ENCODE measurements around the gene TES. TPM values are rescaled to one million over a fixed set of nuclear protein-coding genes. Genes with fewer than 3 reads are reported as not detected.

TES gene
- total RNA-seq, 2 experiments from 2014 or later, result 81.8 to 90.6 TPM

DNA sequence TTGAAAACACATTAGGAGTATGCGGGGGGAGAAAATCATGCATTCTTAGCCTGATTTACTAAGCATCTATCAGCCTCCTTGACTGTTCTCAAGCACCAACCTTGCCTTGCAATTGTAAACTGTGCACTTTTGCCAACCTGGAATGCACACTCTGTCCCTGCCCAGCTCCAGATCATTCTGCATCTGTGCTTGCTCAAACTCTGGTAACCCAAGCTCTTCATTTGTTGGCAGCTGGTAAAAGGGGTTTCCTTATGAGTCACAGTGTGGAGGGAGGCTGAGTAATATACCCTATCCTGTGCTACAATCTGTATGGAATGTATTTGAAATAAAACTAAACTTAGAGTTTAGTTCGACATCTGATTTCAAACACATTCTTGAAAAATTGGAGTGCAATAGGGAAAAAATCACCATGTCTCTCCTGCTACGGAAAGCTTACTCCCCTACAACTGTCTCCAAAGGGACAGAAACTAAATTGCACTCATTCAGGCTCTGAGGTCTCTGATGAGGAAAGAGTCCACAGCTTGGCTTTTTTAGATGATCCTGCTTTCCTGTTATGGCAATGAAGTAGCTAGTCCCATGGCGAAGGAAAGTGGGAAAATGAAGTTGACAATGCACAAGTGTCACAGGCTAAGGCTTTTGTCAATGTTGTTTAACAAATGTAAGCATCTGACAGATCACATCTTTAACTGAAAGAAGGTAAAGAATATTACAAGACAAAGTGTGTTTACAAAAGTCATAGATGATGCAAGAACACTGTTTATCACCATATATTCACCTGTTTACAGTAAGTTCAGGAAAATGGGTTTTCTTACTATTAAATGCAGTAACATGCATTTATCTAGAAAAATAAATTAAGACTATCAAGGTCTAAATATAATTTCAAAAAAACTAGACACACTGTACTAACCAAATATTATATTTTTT, 61.9 kb downstream of the TES start:
- CTCF ChIA-PET, result interaction anchor here (0.6 to 2.0 kb wide), 4 partner anchors 11 to 932 kb away, joined by 3 to 7 read pairs (median 5); no protein-coding TSS in a partner anchor

DNA sequence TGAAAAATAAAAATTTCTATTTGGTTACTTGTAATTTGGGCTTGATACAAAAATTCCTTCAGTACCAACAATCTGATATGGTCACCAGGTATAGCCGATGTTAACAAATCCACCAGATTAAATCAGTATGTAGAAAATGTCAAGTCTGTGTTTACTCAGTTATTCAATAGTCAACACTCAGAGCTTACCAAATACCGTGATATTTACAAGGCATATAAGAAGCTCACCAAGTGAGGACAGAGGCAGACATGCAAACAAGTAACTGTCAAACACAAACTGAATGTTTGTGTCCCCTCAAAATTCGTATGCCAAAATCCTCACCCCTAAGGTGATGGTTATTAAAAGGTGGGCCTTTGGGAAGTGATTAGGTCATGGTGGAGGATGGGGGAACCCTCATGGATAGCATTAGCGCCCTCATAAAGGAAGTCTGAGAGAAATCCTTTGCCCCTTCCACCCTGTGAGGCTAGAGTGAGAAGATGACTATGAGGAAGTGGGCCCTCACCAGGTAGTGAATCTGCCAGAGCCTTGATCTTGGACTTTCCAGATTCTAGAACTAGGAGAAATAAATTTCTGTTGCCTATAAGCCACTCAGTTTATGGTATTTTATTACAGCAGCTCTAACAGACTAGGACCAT, 63.1 kb downstream of the TES start:
- Mint-ChIP-seq H3K36me3 (no peaks in the 10 kb centered on the region), H3K4me1 (ENCODE audit: low read depth) (no peaks in the 10 kb centered on the region), H3K27ac (no peak overlapping the region), H3K9me3 (no peaks in the 10 kb centered on the region), H3K27me3 (peaks cover 19% of the 10 kb centered on the region), H3K4me3 (no peak overlapping the region)
- ChIA-PET POLR2A (no interaction called here), CTCF (no interaction called here)
- intact Hi-C loops (cut with micrococcal nuclease), result no loop called here
- DNase-seq, result no peak

More for the DNA sequence above, 61.9 kb downstream of the TES start:
- POLR2A ChIA-PET, result interaction anchor here (0.5 kb wide), 1 partner anchor 17 kb away, joined by 4 read pairs; no protein-coding TSS in a partner anchor
- intact Hi-C loops (cut with micrococcal nuclease), result no loop called here
- Mint-ChIP-seq H3K36me3 (no peaks in the 10 kb centered on the region), H3K4me3 (no peak overlapping the region), H3K9me3 (no peaks in the 10 kb centered on the region), H3K4me1 (ENCODE audit: low read depth) (no peaks in the 10 kb centered on the region), H3K27me3 (peaks cover 16% of the 10 kb centered on the region), H3K27ac (no peak overlapping the region)
- no peak for DNase-seq

DNA sequence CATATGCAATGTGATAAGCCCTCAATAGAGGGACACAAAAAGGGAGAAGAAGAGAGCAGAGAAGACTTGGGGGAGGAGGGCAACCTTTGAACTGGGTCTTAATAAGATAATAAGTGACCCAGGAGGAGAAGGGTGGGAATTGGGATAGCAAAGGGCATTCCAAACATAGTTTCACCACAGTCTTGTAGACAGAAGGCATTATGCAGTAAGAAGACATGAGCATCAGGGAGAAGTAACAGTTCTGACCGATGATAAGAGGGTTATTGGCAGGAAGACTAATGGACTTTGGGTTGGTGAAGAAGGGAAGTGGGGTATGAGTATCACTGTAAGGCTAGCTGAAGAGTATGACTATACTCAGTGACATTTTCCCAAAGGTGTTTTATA, 63.6 kb downstream of the TES start:
- ChIA-PET POLR2A (no interaction called here), CTCF (no interaction called here)
- Mint-ChIP-seq H3K27ac (no peak overlapping the region), H3K4me3 (no peak overlapping the region), H3K27me3 (peaks cover 17% of the 10 kb centered on the region), H3K36me3 (no peaks in the 10 kb centered on the region), H3K9me3 (no peaks in the 10 kb centered on the region), H3K4me1 (ENCODE audit: low read depth) (no peaks in the 10 kb centered on the region)
- intact Hi-C loops (cut with micrococcal nuclease), result no loop called here
- DNase-seq, result no peak

DNA sequence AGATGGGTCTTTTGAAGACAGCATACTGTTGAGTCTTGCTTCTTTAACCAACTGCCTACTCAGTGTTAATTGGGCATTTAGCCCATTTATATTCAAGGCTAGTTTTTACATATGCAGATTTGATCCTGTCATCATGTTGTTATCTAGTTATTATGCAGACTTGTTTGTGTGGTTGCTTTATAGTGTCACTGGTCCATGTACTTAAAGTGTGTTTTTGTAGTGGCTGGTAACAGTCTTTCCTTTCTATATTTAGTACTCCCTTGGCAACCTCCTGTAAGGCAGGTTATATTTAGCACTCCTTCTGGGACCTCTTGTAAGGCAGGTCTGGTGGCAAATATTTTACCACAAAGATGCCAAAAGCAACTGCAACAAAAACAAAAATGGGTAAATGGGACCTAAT, 66.7 kb downstream of the TES start:
- no peaks in the 10 kb centered on the region for H3K9me3 Mint-ChIP-seq
- peaks cover 16% of the 10 kb centered on the region for H3K27me3 Mint-ChIP-seq
- H3K27ac Mint-ChIP-seq, result no peak overlapping the region

DNA sequence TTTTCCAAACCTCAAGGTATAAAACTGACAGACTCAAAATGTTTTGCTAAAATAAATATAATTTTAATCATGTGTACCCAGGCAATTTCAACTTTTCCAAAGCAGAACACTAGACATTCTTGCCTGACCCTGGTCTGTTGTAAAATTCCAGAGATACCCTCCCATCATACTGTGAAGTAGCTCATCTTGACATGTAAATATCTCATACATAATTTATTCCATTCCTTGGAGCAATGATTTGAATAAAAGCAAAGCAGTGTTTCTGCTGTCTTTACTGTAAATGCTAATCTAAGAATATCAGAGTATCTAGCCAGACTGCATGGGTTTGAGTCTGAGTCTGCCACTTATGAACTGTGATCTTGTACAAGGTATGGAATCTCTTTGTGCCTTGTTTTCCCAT, 68.9 kb downstream of the TES start:
- Mint-ChIP-seq H3K27me3 (peaks cover 15% of the 10 kb centered on the region), H3K27ac (no peak overlapping the region), H3K36me3 (no peaks in the 10 kb centered on the region), H3K4me1 (ENCODE audit: low read depth) (no peaks in the 10 kb centered on the region), H3K9me3 (no peaks in the 10 kb centered on the region), H3K4me3 (no peak overlapping the region)
- ChIA-PET POLR2A (no interaction called here), CTCF (interaction anchor here (0.6 kb wide), 1 partner anchor 24 kb away, joined by 3 read pairs; no protein-coding TSS in a partner anchor)
- intact Hi-C loops (cut with micrococcal nuclease), result no loop called here
- DNase-seq, result no peak

More for the DNA sequence above, 66.7 kb downstream of the TES start:
- H3K4me1 Mint-ChIP-seq (ENCODE audit: low read depth), result no peaks in the 10 kb centered on the region
- no peak overlapping the region for H3K4me3 Mint-ChIP-seq
- POLR2A ChIA-PET, result no interaction called here
- DNase-seq, result no peak
- H3K36me3 Mint-ChIP-seq, result no peaks in the 10 kb centered on the region
- intact Hi-C loops (cut with micrococcal nuclease), result no loop called here
- CTCF ChIA-PET, result no interaction called here

DNA sequence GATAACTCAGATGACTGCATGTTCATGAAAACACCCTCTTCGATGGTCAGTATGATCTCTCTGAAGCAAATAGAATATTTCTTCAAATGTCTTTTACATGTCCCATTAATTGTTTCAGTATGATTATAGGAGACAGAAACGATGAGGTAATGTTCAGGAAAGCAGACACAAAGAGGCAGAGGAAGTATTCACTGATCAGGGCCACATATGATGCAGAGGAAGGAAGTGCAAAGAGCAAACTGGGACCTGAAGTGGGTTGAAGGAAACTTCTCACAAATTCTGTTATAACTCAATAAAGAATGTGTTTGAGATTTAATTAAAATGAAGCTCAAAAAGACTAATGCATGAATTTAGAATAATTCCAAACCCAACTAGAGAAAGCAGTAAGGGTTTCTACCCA, 70.5 kb downstream of the TES start:
- Mint-ChIP-seq H3K4me3 (no peak overlapping the region), H3K27ac (no peak overlapping the region), H3K36me3 (no peaks in the 10 kb centered on the region), H3K4me1 (ENCODE audit: low read depth) (no peaks in the 10 kb centered on the region), H3K27me3 (peaks cover 18% of the 10 kb centered on the region), H3K9me3 (no peaks in the 10 kb centered on the region)
- POLR2A ChIA-PET, result no interaction called here
- intact Hi-C loops (cut with micrococcal nuclease), result no loop called here
- CTCF ChIA-PET, result no interaction called here
- DNase-seq, result no peak

DNA sequence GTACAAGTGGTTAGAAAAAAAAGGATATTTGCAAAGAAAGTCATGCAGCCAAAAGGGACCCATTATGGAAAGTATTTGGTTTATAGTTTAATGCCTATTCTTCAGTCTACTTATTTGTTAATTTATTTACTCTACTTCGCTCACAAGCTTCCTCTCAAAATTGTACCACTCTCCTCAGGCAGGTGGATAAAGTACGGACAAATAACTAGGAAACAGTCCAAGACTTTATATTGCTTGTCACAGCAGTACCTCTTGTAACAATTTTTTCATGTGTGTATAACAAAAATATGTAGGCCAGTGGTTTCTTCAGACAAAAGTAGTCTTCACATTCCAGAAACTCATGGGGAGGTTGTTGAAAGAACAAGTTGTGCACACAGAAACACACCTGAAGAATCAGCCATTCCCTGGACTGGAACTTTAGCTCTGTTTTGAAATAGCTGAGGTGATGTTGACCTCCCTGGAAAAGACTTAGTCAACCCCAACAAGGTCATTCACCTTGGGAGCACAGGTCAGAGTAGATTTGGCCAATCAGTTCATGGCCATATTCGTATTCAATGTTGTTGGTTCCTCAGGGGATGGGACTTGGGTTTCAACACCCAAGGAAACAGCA, 73.4 kb downstream of the TES start:
- no peak overlapping the region for H3K4me3 Mint-ChIP-seq
- intact Hi-C loops (cut with micrococcal nuclease), result no loop called here
- no peaks in the 10 kb centered on the region for H3K9me3 Mint-ChIP-seq
- H3K36me3 Mint-ChIP-seq, result no peaks in the 10 kb centered on the region
- peaks cover 8% of the 10 kb centered on the region for H3K27me3 Mint-ChIP-seq
- CTCF ChIA-PET, result interaction anchor here (1.7 kb wide), 1 partner anchor 25 kb away, joined by 5 read pairs; no protein-coding TSS in a partner anchor
- DNase-seq, result no peak
- POLR2A ChIA-PET, result no interaction called here
- no peak overlapping the region for H3K27ac Mint-ChIP-seq
- H3K4me1 Mint-ChIP-seq (ENCODE audit: low read depth), result no peaks in the 10 kb centered on the region

DNA sequence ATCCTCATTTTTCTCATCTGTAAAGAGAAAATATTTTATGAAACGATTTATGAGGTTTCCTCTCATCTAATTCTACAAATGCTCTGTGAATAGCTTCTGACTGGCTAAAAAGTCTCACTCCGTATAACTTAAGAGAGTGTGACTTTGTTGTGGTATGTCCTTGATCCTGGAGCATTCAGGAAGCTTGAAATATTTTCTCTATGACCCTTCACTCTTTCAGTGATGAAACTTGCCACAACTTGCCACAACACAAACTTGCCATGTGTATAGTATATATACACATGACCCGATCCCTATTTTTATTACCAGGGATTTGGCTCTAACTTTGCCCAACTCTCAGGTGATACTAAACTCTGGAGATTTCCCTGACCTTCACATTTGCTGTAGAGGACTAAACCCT, 74.1 kb downstream of the TES start:
- Mint-ChIP-seq H3K4me1 (ENCODE audit: low read depth) (no peaks in the 10 kb centered on the region), H3K36me3 (no peaks in the 10 kb centered on the region), H3K27me3 (peaks cover 8% of the 10 kb centered on the region), H3K9me3 (no peaks in the 10 kb centered on the region), H3K27ac (no peak overlapping the region), H3K4me3 (no peak overlapping the region)
- intact Hi-C loops (cut with micrococcal nuclease), result no loop called here
- ChIA-PET POLR2A (no interaction called here), CTCF (interaction anchor here (1.7 kb wide), 1 partner anchor 26 kb away, joined by 5 read pairs; no protein-coding TSS in a partner anchor)
- DNase-seq, result no peak

DNA sequence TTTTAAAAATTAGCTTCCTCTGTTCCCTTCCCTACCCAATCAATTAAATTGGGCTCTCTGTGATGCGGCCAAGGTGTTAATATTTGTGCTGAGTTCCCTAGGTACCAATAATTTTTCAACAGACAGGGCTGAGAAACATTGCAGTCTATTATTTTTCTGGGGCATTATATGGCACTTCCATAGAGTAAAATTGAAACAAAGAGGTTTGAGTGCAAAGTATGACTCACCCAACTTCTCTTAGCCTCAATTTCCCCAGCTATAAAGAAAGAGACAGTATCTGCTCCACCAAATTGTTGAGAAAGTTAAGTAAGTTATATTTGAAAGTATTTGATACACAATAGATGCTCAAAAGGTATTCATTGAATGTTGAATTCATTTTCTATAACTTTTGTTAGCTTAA, 74.9 kb downstream of the TES start:
- no peak overlapping the region for H3K4me3 Mint-ChIP-seq
- H3K9me3 Mint-ChIP-seq, result no peaks in the 10 kb centered on the region
- ChIA-PET POLR2A (no interaction called here), CTCF (interaction anchor here (1.7 kb wide), 1 partner anchor 27 kb away, joined by 5 read pairs; no protein-coding TSS in a partner anchor)
- H3K4me1 Mint-ChIP-seq (ENCODE audit: low read depth), result no peaks in the 10 kb centered on the region
- intact Hi-C loops (cut with micrococcal nuclease), result no loop called here
- H3K36me3 Mint-ChIP-seq, result no peaks in the 10 kb centered on the region
- no peak overlapping the region for H3K27ac Mint-ChIP-seq
- peaks cover 8% of the 10 kb centered on the region for H3K27me3 Mint-ChIP-seq
- DNase-seq, result no peak

DNA sequence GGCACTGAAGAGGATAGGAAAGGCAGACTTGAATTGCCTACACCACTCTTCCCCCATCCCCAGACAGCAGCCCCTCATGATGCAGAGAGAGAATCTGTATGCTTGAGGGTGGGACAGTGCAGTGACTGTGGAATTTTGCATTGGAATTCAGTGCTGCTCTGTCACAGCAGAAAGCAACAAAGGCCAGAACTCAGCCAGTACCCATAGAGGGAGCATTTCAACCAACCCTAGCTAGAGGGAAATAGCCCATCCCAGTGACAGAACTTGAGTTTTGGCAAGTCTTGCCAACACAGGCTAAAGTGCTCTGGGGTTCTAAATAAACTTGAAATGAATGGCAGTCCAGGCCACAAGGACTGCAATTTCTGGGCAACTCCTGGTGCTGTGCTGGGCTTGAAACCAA, 80.4 kb downstream of the TES start:
- no peak for DNase-seq
- H3K27me3 Mint-ChIP-seq, result peaks cover 18% of the 10 kb centered on the region
- H3K27ac Mint-ChIP-seq, result no peak overlapping the region
- intact Hi-C loops (cut with micrococcal nuclease), result no loop called here
- ChIA-PET CTCF (no interaction called here), POLR2A (no interaction called here)
- peaks cover 1% of the 10 kb centered on the region for H3K36me3 Mint-ChIP-seq
- peaks cover 5% of the 10 kb centered on the region for H3K9me3 Mint-ChIP-seq
- no peak overlapping the region for H3K4me3 Mint-ChIP-seq
- H3K4me1 Mint-ChIP-seq (ENCODE audit: low read depth), result no peaks in the 10 kb centered on the region

DNA sequence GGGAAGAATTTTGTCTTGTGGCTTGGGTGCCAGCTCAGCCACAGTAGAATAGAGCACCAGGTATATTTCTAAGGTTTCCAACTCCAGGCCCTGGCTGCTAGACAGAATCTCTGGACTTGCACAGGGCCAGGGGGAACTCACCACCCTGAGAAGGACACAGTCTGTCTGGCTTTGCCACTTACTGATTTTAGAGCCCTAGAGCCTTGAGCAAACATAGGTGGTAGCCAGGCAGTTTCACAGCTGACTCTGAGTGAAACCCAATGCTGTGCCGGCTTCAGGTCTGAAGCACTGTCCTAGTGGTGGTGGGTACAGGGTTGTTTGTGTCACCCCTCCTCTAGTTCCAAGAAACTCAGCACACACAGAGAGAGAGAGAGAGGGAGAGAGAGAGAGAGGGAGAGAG, 81.6 kb downstream of the TES start:
- no peak for DNase-seq
- Mint-ChIP-seq H3K36me3 (peaks cover 1% of the 10 kb centered on the region), H3K4me1 (ENCODE audit: low read depth) (no peaks in the 10 kb centered on the region), H3K27me3 (peaks cover 22% of the 10 kb centered on the region), H3K9me3 (peaks cover 8% of the 10 kb centered on the region), H3K4me3 (no peak overlapping the region), H3K27ac (no peak overlapping the region)
- intact Hi-C loops (cut with micrococcal nuclease), result no loop called here
- ChIA-PET POLR2A (no interaction called here), CTCF (no interaction called here)

DNA sequence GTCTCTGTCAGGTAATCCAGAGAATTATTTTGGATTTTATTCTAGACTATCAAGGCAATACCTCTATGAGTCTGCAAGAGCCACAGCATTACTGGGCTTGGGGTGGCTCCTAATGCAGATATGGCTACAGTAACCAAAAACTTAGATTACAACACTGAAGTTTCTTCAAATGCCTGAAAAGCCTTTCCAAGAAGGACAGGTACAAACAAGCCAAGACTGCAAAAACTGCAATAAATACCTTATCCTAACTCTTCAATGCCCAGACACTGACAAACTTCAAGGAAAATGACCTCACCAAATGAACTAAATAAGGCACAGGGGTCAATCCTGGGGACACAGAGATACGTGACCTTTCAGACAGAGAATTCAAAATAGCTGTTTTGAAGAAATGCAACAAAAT, 82.0 kb downstream of the TES start:
- no peak for DNase-seq
- intact Hi-C loops (cut with micrococcal nuclease), result no loop called here
- Mint-ChIP-seq H3K36me3 (peaks cover 1% of the 10 kb centered on the region), H3K4me3 (no peak overlapping the region), H3K27ac (no peak overlapping the region), H3K9me3 (peaks cover 8% of the 10 kb centered on the region), H3K4me1 (ENCODE audit: low read depth) (no peaks in the 10 kb centered on the region), H3K27me3 (peaks cover 22% of the 10 kb centered on the region)
- POLR2A ChIA-PET, result no interaction called here
- CTCF ChIA-PET, result no interaction called here

Measured in activated CD4-positive, alpha-beta memory T cell treated with anti-CD3 and anti-CD28 coated beads for 36 hours (primary cell).